GM21619 (cell line): ENCODE results near the gene USP27X.

Source experiments
- ATAC-seq: cut with Tn5 transposase; IDR thresholded peaks from one replicate; pipeline ENCODE4 v1.9.1; 2021; ENCODE audit not compliant: unreplicated experiment

Gene USP27X

GRCh38 chrX:49878834-49879655 is at the start of gene USP27X:
Gene USP27X, plus strand, starts transcription at chrX:49879484. Its CDS starts 824 bp downstream, at chrX:49880308.
- peak; percentile 89 for ATAC-seq

GRCh38 chrX:49838374-49838773 is 40.9 kb upstream of the USP27X start:
- peak; percentile 72 for ATAC-seq

- no peak for ATAC-seq
Observed at GRCh38 chrX:49840679-49841078, 38.6 kb upstream of the USP27X start.

GRCh38 chrX:49842621-49843020 is 36.7 kb upstream of the USP27X start:
- ATAC-seq: no peak

GRCh38 chrX:49844611-49845010 is 34.7 kb upstream of the USP27X start:
- no peak for ATAC-seq

GRCh38 chrX:49845701-49846403 is 33.4 kb upstream of the USP27X start:
- peak; percentile 57 for ATAC-seq

- no peak for ATAC-seq
Observed at GRCh38 chrX:49846522-49846921, 32.8 kb upstream of the USP27X start.

- no peak for ATAC-seq
Observed at GRCh38 chrX:49848275-49848674, 31.0 kb upstream of the USP27X start.

GRCh38 chrX:49850028-49850427 is 29.3 kb upstream of the USP27X start:
- no peak for ATAC-seq

GRCh38 chrX:49853661-49854060 is 25.6 kb upstream of the USP27X start:
- ATAC-seq: no peak

GRCh38 chrX:49856819-49857218 is 22.5 kb upstream of the USP27X start:
- ATAC-seq: no peak

- no peak for ATAC-seq
Observed at GRCh38 chrX:49858341-49858740, 20.9 kb upstream of the USP27X start.

GRCh38 chrX:49859491-49859890 is 19.8 kb upstream of the USP27X start:
- no peak for ATAC-seq

GRCh38 chrX:49860867-49861535 is 18.3 kb upstream of the USP27X start:
- ATAC-seq: no peak

- ATAC-seq: no peak
Observed at GRCh38 chrX:49862093-49862492, 17.2 kb upstream of the USP27X start.

- no peak for ATAC-seq
Observed at GRCh38 chrX:49868739-49869138, 10.5 kb upstream of the USP27X start.

- no peak for ATAC-seq
Observed at GRCh38 chrX:49876750-49877149, 2.5 kb upstream of the USP27X start.

GRCh38 chrX:49877397-49878101 is 1.7 kb upstream of the USP27X start:
- ATAC-seq: no peak

GRCh38 chrX:49878128-49878833 is 1.0 kb upstream of the USP27X start:
- ATAC-seq: no peak

- ATAC-seq: peak; percentile 13
Observed at GRCh38 chrX:49879656-49880277, 483 bp downstream of the USP27X start.
